HepG2 (cell line): Measurements from ENCODE around the gene PRKAG3. TPM values are rescaled to one million over a fixed set of nuclear protein-coding genes. Genes with fewer than 3 reads are reported as not detected.

Source experiments
- ATF1 ChIP-seq: IDR thresholded peaks from 2 replicates; pipeline ENCODE4 v1.6.1; 2016; ENCODE audit warnings: mild to moderate bottlenecking, control low read depth
- GATAD1 ChIP-seq: IDR thresholded peaks from 2 replicates; pipeline ENCODE4 v1.6.1; 2016; ENCODE audit warnings: missing genetic modification reagents, missing compliant biosample characterization
- HMGXB4 ChIP-seq, 2 experiments: sonication (generic) in 1 of 2; formaldehyde crosslinking in 1 of 2; IDR thresholded peaks; 2 replicates each; pipeline versions ENCODE4 v1.4.0 to v1.6.1; 2018 to 2020; ENCODE audit warnings: missing genetic modification reagents in 2 of 2, borderline replicate concordance in 1 of 2, low read depth in 1 of 2, mild to moderate bottlenecking in 1 of 2, missing biosample characterization in 1 of 2
- MAZ ChIP-seq, 2 experiments: sonication (generic) in 1 of 2; formaldehyde crosslinking in 1 of 2; IDR thresholded peaks; 2 replicates each; pipeline versions ENCODE4 v1.5.0 to v1.6.1; 2012 to 2020; ENCODE audit warnings: low read depth in 2 of 2, mild to moderate bottlenecking in 2 of 2, borderline replicate concordance in 1 of 2, improper control_type of control experiment in 1 of 2, low read length in 1 of 2, missing genetic modification reagents in 1 of 2, moderate library complexity in 1 of 2
- MZF1 ChIP-seq: sonication (generic); formaldehyde crosslinking; IDR thresholded peaks from 2 replicates; pipeline ENCODE4 v1.8.1; 2023; ENCODE audit warnings: mild to moderate bottlenecking, missing genetic modification reagents, borderline replicate concordance
- PITX1 ChIP-seq: sonication (generic); formaldehyde crosslinking; IDR thresholded peaks from 2 replicates; pipeline ENCODE4 v1.5.1; 2020; ENCODE audit warnings: mild to moderate bottlenecking, missing genetic modification reagents
- RBAK ChIP-seq: sonication (generic); formaldehyde crosslinking; IDR thresholded peaks from 2 replicates; pipeline ENCODE4 v1.5.1; 2020; ENCODE audit warnings: mild to moderate bottlenecking, missing genetic modification reagents
- TBX2 ChIP-seq: sonication (generic); formaldehyde crosslinking; IDR thresholded peaks from 2 replicates; pipeline ENCODE4 v1.5.0; 2020; ENCODE audit warnings: missing genetic modification reagents, mild to moderate bottlenecking, borderline replicate concordance
- TEAD3 ChIP-seq: optimal IDR thresholded peaks from 2 replicates; pipeline ENCODE3; 2016; ENCODE audit warnings: borderline replicate concordance
- THYN1 ChIP-seq: sonication (generic); formaldehyde crosslinking; IDR thresholded peaks from 2 replicates; pipeline ENCODE4 v1.8.1; 2023; ENCODE audit warnings: low read depth, mild to moderate bottlenecking, moderate library complexity, missing genetic modification reagents, borderline replicate concordance
- YEATS4 ChIP-seq: sonication (generic); formaldehyde crosslinking; IDR thresholded peaks from 2 replicates; pipeline ENCODE4 v1.4.0; 2020; ENCODE audit warnings: missing genetic modification reagents, borderline replicate concordance
- ZBTB39 ChIP-seq: sonication (generic); formaldehyde crosslinking; IDR thresholded peaks from 2 replicates; pipeline ENCODE4 v1.5.0; 2020; ENCODE audit warnings: missing genetic modification reagents
- ZFP36L1 ChIP-seq: sonication (generic); formaldehyde crosslinking; IDR thresholded peaks from 2 replicates; pipeline ENCODE4 v1.8.0; 2022; ENCODE audit warnings: mild to moderate bottlenecking, missing genetic modification reagents, moderate library complexity
- ZNF331 ChIP-seq: sonication (generic); formaldehyde crosslinking; IDR thresholded peaks from 2 replicates; pipeline ENCODE4 v1.4.0; 2020; ENCODE audit warnings: missing genetic modification reagents
- ZNF646 ChIP-seq: sonication (generic); formaldehyde crosslinking; IDR thresholded peaks from 2 replicates; pipeline ENCODE4 v1.9.0; 2021; ENCODE audit warnings: mild to moderate bottlenecking, missing genetic modification reagents
- ZNF704 ChIP-seq: sonication (generic); formaldehyde crosslinking; IDR thresholded peaks from 2 replicates; pipeline ENCODE4 v1.8.1; 2023; ENCODE audit warnings: mild to moderate bottlenecking, inconsistent platforms, moderate library complexity, missing genetic modification reagents, borderline replicate concordance
- polyA plus RNA-seq, 8 experiments: library from polyadenylated mRNA; depleted of rRNA in 3 of 8; stranded (reverse) in 7 of 8; unstranded in 1 of 8; fragments of >200 nt; fragmentation: Illumina TruSeq in 4 of 8; extraction: Trizol in 4 of 8; gene quantifications; 2 replicates each; pipeline versions ENCODE4 v1.2.1 to v1.2.3, GENCODE V29; 2011 to 2016; ENCODE audit warnings: low read depth in 4 of 8, missing spikeins in 1 of 8, mixed read lengths in 1 of 8; ENCODE audit not compliant: insufficient read depth in 1 of 8
- total RNA-seq, 5 experiments: library from RNA; depleted of rRNA; stranded (reverse); fragments of >200 nt; fragmentation: Illumina TruSeq; extraction: Trizol; gene quantifications; 2 replicates each; pipeline ENCODE4 v1.2.3, GENCODE V29; 2016; ENCODE audit warnings: low read depth in 1 of 5

The PRKAG3 gene
- total and polyA plus RNA-seq, 2 of the 13 experiments (the other 11 are each of a cell fraction or from before 2014, with no cell fraction given), result not detected

GRCh38 chr2:218806346-218806978 is 25.1 kb downstream of the PRKAG3 start (continued):
- peak; percentile 17 to 25; a peak in 2 of 4 replicates for TF ChIP-seq HMGXB4 (CRISPR knock-in tag; IDR thresholded peaks at IDR 0.05; ENCODE audit: borderline replicate concordance in 1 of 2, low read depth in 1 of 2)
- peak; percentile 62; the same call in 1 of the 2 replicates for TF ChIP-seq ZFP36L1 (CRISPR knock-in tag)
- TF ChIP-seq ZNF331 (CRISPR knock-in tag), result peak; percentile 88
- 0 out of 2 replicates have a peak, but pooled peaks have one; percentile 27 for TF ChIP-seq RBAK (CRISPR knock-in tag)
- peak; percentile 97 for TF ChIP-seq ZBTB39 (CRISPR knock-in tag)
- TF ChIP-seq TEAD3 (CRISPR knock-in tag), result peak; percentile 86
- no peak for TF ChIP-seq MAZ (IDR thresholded peaks at IDR 0.05; ENCODE audit: borderline replicate concordance, low read depth, low read length)
- TF ChIP-seq MAZ (CRISPR knock-in tag; IDR thresholded peaks at IDR 0.05; ENCODE audit: low read depth), result 0 out of 2 replicates have a peak, but pooled peaks have one; percentile 71
- no peak for TF ChIP-seq MZF1
- TF ChIP-seq GATAD1 (CRISPR knock-in tag), result peak; percentile 44; the same call in 1 of the 2 replicates
- TF ChIP-seq TBX2 (CRISPR knock-in tag), result peak; percentile 78
- TF ChIP-seq ZNF646 (CRISPR knock-in tag), result 0 out of 2 replicates have a peak, but pooled peaks have one; percentile 18
- 0 out of 2 replicates have a peak, but pooled peaks have one; percentile 48 for TF ChIP-seq YEATS4 (CRISPR knock-in tag)
- peak; percentile 55; the same call in 1 of the 2 replicates for TF ChIP-seq PITX1 (CRISPR knock-in tag)
- 0 out of 2 replicates have a peak, but pooled peaks have one; percentile 57 for TF ChIP-seq THYN1 (CRISPR knock-in tag)
- no peak for TF ChIP-seq ZNF704 (CRISPR knock-in tag)
- 0 out of 2 replicates have a peak, but pooled peaks have one; percentile 3 for TF ChIP-seq ATF1
